ENCODE results near the gene ADAMTS9.

Gene ADAMTS9

DNA sequence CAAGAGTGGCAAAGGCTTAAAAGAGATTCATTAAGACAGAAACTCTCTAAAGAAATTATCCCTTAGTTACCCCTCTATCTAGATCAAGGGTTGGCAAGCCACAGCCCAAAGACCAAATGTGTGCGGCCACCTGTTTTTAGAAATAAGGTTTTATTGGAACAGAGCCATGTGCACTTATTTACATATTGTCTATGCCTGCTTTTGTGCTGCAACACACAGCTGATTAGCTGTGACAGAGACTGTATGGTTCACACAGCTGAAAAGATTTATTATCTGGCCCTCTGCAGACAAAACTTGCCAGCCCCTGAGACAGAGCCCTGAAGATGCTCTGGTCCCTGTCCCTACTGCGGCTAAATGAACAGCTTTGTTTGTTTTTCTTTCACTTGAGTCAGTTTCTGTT lies 88.1 kb downstream of the ADAMTS9 start:
- TF ChIP-seq, protein P1, sequence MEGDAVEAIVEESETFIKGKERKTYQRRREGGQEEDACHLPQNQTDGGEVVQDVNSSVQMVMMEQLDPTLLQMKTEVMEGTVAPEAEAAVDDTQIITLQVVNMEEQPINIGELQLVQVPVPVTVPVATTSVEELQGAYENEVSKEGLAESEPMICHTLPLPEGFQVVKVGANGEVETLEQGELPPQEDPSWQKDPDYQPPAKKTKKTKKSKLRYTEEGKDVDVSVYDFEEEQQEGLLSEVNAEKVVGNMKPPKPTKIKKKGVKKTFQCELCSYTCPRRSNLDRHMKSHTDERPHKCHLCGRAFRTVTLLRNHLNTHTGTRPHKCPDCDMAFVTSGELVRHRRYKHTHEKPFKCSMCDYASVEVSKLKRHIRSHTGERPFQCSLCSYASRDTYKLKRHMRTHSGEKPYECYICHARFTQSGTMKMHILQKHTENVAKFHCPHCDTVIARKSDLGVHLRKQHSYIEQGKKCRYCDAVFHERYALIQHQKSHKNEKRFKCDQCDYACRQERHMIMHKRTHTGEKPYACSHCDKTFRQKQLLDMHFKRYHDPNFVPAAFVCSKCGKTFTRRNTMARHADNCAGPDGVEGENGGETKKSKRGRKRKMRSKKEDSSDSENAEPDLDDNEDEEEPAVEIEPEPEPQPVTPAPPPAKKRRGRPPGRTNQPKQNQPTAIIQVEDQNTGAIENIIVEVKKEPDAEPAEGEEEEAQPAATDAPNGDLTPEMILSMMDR (IDR thresholded peaks at IDR 0.05; ENCODE audit: control insufficient read depth, extremely low read depth, insufficient read depth): no peak
- DNase-seq (ENCODE audit: low read depth): no peak
- H3K4me3 ChIP-seq (ENCODE audit: low read depth, low read length): no peak overlapping the region

DNA sequence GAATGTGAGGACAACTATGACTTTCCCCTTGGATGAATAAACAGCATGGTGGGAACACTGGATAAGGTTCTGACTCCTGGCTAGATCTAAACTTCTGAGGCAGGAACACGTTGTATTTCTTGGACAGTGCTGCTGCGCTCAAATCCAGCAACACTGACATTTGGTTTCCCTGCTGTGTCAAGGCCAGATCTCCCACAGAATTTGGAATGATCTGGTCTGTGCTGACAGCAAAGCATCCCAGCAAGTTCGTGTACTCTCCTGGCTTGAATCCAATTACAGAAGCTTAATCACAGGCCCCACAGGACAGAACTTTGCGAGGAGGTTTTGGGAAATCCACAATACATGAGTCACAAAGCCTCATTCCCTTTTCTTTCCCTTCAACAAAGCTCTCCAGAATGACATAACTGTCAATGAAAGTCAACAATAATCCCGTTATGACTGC lies 92.5 kb downstream of the ADAMTS9 start:
- TF ChIP-seq, protein P1 (IDR thresholded peaks at IDR 0.05; ENCODE audit: control insufficient read depth, extremely low read depth, insufficient read depth): no peak
- no peak overlapping the region for H3K4me3 ChIP-seq (ENCODE audit: low read depth, low read length)
- no peak for DNase-seq (ENCODE audit: low read depth)

DNA sequence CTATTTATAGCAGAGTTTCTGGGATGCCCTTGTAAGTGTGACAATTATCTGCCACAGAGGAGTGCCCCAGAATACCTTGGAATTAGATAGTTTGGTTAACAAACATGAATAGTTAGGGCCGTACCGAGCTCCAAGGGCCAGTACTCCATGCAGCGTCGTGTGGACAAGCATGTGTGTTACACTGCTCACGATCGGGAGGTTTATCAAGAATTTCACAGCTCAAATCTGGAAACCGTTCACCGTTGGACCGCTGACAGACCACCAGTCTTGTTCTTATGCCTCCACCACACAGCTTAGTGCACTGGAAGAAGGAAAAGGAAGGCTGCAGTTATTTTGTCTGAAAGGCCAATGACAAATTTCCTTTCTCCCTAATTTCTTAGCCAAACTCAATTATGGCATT lies 93.7 kb downstream of the ADAMTS9 start:
- no peak overlapping the region for H3K4me3 ChIP-seq (ENCODE audit: low read depth, low read length)
- TF ChIP-seq, protein P1 (IDR thresholded peaks at IDR 0.05; ENCODE audit: control insufficient read depth, extremely low read depth, insufficient read depth): no peak
- no peak for DNase-seq (ENCODE audit: low read depth)

DNA sequence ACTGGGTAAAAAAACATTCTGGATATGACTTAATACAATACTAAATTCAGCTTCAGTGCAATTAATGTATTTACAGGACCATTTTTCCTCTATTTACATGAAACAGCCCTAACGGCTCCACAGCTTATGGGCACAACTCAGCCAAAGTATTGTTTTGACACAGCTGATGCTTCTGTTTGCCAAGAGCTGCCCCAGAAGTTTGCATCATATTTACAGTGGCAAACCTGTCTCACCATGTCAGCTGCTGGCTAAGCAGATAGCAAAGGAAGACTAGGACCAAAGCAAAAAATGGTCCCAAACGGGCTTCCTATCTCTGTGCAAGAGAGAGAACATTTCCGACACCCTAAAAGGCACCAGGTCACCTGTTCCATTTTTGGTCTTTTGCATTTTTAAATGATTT lies 94.5 kb downstream of the ADAMTS9 start:
- TF ChIP-seq, protein P1 (IDR thresholded peaks at IDR 0.05; ENCODE audit: control insufficient read depth, extremely low read depth, insufficient read depth): no peak
- H3K4me3 ChIP-seq (ENCODE audit: low read depth, low read length): no peak overlapping the region
- DNase-seq (ENCODE audit: low read depth): no peak

DNA sequence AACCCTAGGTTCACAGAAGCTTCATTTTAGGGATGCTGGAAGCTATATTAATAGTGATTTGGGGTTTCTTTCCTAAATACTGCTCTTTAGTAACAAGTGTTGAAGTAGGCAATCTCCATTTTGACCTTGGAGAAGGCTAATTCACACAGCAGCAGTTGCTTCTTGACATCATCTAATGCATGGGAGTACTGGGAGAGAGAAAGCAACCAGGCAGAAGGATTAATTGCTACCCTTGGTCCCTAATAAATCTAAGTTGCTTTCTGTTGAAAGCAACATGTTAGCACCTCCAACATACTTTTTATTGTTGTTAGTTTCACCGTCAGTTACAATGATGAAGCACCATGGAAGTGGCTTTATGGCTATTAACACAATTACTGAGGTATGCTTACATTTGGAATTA lies 96.2 kb downstream of the ADAMTS9 start:
- no peak for DNase-seq (ENCODE audit: low read depth)
- no peak overlapping the region for H3K4me3 ChIP-seq (ENCODE audit: low read depth, low read length)
- TF ChIP-seq, protein P1 (IDR thresholded peaks at IDR 0.05; ENCODE audit: control insufficient read depth, extremely low read depth, insufficient read depth): no peak

DNA sequence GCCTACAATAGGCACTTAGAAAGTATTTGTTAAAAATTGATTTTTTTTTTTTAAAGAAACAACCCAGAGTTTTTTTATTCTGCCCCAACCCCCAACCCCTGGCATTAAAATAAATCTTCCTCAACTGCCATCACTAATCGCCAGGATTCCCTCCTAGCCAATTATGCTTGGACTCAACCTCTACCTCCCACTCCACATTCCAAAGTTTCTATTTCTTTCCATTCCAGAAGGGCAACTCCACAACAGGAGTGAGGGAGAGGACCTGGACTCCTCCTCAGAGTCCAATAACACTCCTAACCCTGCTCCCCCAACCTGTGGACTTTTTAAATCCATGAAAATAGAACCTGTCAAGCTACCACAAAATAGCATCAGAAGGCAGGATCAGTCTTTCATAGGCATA lies 99.4 kb downstream of the ADAMTS9 start:
- TF ChIP-seq, protein P1 (IDR thresholded peaks at IDR 0.05; ENCODE audit: control insufficient read depth, extremely low read depth, insufficient read depth): no peak
- no peak overlapping the region for H3K4me3 ChIP-seq (ENCODE audit: low read depth, low read length)
- DNase-seq (ENCODE audit: low read depth): no peak

DNA sequence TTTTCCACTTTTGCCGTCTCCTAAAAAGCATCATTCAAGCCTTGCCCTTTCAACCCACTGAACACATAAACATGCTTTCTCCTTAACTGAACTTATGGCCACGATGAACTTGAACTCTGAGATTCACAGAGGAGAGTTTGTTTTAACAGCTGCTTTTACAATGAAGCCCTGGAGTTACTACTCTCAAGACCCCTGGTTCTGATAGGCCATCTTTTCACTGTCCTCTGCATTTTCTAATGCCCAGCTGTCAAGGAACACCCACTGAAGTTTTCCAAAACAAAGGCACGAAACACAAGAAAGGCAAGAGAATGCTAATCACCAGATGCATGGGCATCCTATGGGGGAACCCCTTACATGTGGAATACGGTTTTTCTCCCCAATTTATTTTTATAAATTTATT lies 100.8 kb downstream of the ADAMTS9 start:
- DNase-seq (ENCODE audit: low read depth): no peak
- TF ChIP-seq, protein P1 (IDR thresholded peaks at IDR 0.05; ENCODE audit: control insufficient read depth, extremely low read depth, insufficient read depth): no peak
- no peak overlapping the region for H3K4me3 ChIP-seq (ENCODE audit: low read depth, low read length)

Measured in LNCaP clone FGC (cell line).